GM18870 (cell line): Measurements from ENCODE around the gene SLC16A2.
"Not testable (repeated sequence)": the region's sequence is repeated elsewhere in the genome, so short reads cannot be mapped to it uniquely, and the experiment has no call there.

Experiments used
- ATAC-seq: cut with Tn5 transposase; IDR thresholded peaks from one replicate; pipeline ENCODE4 v1.9.1; 2021; ENCODE audit warnings: moderate library complexity; ENCODE audit not compliant: unreplicated experiment

The SLC16A2 gene

DNA sequence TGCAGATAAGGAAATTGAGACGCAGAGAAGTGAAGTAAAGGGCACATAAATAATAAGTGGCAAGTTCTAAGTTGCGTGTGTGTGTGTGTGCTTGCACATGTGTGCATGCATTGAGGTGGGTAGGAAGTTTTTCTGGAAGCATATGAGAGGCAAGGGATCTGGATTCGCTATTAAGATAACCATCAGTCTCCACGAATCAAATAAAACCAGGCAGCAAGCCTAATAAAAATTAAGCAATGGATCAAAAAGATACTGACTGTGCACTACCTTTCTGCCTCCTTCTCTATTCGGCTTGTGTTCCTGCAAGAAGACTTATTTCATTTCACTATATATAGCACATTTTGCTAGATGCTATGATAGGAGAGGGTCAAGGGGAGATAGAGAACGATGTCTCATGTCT is 23.8 kb downstream of the SLC16A2 start:
- no peak for ATAC-seq

DNA sequence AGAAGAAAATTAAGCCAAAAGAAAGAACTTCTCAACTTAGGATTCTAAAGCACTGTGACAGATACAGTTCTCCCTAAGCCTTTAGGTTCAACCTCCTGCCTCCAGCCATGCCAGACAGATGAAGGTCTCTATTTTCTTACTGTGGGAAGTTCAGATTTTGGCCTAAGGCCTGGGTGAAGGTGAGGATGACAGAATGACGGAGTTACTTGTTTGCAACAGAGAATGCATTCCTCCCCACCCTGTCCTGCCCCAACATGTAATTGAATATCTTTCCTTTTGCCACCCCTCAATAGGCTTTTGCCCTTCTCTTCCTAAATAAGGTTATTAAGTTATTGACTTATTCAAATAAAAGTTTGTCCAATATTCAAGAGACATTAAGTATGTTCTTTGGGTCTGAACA is 25.6 kb downstream of the SLC16A2 start:
- no peak for ATAC-seq

DNA sequence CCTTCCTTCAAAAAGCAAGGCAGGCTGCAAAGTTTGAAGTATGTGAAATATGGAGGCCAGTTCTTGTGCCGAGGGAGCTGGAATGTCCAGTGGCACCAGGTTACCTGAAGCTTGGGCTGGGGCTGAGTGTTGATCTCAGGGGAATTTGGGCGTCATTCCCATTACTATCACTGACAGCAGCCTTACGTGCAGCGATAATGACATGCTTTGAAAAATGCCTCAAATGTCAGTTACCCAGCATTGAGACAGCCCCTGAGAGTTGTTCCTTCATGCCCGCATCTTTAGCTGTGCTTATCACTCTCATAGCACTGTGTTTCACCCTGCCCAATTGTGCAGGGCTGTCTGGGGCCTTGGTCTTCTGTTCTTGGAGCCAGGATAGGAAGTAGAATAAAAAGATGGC is 27.4 kb downstream of the SLC16A2 start:
- no peak for ATAC-seq

DNA sequence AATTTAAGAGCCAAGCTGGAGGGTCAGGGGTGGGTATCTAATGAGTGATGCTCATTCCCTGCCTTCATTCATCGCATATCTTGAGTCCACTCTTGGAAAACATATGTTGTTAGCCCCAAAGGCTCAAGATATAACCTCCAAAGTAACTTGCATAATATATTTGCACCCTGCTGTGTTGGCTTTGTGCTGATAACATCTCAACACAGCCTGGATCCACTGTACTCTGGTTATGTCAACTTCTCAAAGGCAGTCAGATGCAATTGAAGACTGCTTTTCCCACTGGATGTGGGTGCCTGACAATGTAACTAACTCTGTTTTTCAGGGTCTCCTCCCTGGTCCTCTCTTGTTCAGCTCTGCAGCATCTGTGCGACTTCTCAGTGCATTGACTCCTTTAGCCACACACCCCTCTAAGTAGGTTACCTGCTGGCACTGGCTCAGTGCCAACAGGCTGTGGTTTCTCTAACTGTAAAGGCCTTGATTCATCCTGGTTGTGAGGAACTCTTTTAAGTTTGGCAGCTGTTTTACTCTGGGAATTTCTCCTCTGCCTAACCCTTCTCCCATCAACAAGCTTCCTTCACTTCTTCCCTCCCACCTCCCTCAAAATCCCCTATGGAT is 28.1 kb downstream of the SLC16A2 start:
- ATAC-seq: no peak

DNA sequence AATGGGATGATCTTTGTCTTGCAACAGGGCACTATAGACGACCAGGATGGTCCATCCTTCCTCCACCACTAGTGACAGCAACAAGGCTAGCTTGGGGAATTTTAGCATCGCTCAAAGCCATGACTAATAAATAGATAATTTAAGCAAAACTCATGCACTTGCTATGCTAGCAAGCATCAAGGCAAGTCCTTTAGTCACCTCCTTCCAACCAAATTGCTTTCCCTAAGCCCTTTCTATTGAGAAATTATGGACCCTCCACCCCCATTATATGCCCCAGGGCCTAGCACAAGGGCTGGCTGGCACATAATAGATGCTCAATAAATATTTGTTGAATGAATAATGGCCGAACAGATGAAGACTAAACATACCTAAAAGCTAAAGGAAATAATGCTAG is 28.6 kb downstream of the SLC16A2 start:
- ATAC-seq: no peak

DNA sequence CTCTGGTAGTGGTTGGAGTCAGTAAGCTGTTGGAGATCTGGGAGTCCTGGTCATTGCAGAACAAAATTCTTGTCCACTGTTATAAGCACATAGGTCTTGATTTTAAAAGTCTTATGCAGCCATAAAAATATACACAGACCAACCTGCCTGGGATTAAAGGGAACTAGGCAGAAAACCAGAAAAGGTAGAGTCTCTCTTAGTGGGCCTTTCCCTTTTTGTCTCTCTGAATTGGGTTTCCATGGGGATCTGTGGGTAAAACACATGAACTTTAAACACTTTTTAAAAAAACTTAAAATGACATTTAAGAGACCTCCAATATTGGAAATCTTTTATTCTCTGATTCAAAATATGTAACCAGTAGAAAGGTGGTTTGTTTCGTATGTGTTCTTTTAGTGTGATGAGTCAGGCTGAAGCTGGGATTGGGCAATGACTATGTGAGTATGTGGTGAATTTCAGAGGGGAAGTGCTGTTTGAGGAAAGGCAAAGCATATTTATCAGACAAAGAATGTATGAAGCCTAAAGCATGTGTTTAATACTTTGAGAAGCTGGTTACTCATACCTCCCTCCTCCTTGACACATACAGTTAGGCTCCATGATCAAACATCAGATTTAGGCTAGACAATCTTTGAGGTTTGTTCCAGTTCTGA is 29.6 kb downstream of the SLC16A2 start:
- ATAC-seq: no peak

DNA sequence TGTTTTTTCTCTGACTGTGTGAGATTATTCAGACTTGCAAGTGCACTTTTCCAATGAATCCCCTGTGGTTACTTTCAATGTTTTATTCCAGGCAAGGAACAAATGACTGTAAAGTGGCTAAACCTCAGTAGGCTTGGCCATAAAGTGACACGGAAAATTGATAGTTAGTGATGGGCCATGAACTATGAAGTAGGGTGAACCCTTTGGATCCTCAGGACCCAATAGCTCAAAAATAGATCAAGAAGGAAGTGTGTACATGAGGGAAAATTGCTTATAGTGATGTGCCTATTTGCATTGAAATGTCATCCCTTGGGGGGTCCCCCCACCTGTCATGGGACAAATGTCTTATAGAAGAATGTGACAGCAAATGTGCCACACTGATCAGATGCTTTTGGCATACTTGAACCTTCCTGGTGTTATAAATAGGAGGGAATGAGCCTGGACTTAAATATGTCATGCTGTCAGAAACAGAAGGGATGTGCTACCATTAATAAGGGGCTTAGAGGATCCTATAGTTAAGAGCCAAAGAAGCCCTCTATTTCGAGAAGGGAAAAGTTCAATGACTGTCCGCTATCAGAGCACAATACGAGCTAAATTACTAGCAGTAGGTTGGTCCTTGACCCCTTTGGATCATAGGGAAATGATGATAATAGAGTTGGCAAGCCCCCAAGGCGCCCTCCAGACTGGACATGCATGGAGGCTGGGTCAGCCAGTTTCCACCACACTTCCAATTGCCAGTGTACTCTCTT is 30.3 kb downstream of the SLC16A2 start:
- no peak for ATAC-seq

DNA sequence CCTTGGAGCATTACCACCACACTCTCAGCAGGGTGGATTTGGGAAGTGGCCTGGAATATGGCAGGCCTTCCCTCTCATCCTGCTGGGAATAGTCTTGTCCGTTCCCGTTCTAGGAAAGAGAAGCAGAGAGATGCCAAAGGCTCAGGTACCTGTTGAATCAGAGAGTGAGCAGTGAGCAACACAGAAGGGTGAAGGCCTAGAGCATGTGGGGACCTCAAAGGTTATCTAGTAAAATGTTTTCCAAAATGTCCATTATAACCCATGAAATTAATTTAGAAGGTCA is 30.8 kb downstream of the SLC16A2 start:
- ATAC-seq: no peak

DNA sequence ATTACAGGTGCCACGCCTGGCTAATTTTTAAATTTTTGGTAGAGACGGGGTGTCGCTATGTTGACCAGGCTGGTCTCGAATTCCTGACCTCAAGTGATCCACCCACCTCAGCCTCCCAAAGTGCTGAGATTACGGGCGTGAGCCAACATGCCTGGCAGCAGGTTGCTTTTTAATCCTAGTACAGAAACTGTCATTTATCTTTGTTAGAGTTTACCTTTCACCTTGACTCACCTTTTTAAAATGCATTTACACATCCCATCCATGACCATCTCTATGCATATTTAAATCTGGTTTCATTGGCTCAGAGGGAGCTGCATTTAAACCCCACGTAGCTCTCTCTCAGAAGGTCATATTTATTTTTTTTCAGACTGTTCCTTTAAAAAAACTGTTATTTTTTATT is 31.9 kb downstream of the SLC16A2 start:
- no peak for ATAC-seq

DNA sequence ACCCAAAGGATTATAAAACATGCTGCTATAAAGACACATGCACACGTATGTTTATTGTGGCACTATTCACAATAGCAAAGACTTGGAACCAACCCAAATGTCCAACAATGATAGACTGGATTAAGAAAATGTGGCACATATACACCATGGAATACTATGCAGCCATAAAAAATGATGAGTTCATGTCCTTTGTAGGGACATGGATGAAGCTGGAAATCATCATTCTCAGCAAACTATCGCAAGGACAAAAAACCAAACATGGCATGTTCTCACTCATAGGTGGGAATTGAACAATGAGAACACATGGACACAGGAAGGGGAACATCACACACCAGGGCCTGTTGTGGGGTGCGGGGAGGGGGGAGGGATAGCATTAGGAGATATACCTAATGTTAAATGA is 32.9 kb downstream of the SLC16A2 start:
- ATAC-seq: not testable (repeated sequence)

DNA sequence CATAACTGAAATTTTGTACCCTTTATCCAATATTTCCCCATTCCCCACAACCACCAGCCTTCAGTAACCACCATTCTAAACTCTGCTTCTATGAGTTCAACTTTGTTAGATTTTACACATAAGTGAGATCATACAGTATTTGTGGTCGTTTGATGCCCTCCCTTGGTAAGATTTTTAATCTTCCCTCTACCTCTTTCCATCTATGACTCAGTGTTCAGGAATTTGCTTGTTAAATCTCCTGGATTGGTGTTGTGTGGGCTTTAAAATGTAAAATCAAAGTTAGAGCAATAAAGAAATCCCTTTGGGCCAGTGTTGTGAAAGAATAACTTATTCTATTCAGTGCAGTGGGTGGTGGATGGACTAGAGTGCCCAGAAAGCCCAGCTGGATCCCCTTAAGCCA is 37.4 kb downstream of the SLC16A2 start:
- no peak for ATAC-seq

DNA sequence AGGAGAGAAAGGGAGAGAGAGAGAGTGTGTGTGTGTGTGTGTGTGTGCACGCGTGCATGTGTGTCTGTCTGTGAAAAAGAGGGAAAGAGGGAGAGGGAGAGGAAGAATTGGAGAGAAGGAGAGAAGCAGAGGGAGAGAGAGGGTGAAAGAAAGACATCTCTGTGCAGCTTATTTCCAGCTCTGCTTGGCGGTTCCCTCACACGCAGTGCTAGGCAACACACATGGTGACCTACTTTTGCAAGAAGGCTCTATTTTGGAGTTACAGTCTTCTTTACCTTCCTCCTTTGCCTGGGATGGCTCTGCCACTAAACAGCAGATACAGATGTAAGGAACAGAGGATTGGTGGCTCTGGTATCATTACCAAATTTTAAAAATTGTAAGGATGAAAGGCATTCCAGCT is 40.1 kb downstream of the SLC16A2 start:
- ATAC-seq: no peak

DNA sequence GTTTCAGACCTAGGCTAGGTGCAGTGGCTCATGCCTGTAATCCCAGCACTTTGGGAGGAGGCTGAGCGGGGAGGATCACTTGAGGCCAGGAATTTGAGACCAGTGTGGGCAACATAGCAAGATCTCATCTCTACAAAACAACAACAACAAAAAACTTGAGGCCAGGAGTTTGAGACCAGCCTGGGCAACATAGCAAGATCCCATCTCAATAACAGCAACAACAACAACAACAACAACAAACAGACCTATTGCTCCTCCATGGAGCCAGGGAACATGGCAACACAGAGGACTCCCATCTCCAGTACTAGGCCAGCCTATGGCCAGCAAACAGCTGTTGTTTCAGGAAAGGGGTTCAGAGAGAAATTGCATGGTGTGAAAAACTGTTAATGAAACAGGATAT is 43.4 kb downstream of the SLC16A2 start:
- ATAC-seq: no peak

DNA sequence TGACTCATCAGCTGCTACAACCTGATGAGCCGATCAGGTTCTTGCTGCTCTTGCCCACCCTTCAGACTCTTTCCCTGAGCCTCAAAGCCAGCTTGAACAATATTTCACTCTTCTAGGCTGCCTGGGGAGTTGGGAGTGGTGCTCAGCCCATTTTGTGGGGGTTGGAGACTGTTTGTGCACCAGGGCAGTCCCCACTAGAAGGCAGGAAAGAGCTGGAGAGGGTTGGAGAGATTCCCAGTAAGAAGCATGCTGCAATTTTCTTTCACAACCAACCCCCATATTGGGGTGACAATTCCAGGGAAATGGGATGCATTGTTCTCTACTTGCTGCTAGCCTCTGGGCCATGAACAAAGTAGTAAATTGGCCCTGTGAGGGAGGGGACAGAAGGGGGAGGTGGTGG is 44.1 kb downstream of the SLC16A2 start:
- no peak for ATAC-seq

DNA sequence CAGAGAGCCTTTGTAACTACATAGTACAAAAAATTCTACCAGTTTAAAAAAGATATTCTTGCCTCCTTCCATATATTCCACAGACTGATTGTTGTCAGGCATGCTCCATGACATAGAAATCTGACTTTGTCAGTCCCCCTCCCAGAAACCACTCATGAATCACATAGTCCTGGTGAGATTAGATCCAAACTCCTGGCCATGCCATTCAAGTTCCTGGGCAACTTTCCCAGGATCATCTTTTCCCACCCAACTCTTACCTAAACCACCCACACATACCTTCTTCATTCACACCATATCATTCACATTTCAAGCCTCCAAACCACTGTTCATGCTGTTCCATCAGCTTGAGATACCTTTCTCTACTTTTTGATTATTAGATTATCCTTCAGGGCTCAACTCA is 46.4 kb downstream of the SLC16A2 start:
- ATAC-seq: no peak

DNA sequence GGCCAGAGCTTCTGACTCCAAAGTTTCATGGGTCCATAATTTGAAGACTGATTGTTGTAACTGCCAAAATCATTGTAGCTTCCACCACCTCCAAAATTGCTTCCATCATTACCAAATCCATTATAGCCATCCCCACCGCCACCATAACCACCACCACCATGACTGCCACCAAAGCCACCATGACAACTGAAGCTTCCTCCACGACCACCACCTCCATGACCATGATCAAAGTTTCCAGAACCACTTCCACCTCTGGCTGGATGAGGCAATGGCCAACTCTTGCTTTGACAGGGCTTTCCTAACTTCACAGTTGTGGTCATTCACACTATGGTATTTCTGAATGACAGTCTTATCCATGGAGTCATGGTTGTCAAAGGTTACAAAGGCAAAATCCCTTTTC is 51.8 kb downstream of the SLC16A2 start:
- not testable (repeated sequence) for ATAC-seq

DNA sequence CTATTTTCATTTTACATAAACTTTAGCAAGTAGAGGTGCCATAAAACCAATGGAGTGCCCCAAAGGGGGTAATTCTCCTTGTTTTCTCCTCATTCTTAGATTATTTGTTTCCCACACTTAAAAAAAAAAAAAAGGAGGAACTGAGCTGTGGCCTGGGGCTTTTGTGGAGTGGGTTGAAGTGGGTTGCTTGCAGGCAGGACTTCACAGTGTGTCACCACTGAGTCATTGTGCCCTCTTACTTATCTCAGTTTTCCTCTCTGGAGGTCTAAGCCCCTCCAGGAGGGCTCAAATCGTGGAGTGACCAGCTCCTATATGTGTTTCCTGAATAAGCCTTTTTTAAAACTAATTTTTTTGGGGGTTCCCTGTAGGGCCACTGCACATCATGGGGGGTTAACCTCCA is 69.0 kb downstream of the SLC16A2 start:
- ATAC-seq: no peak

DNA sequence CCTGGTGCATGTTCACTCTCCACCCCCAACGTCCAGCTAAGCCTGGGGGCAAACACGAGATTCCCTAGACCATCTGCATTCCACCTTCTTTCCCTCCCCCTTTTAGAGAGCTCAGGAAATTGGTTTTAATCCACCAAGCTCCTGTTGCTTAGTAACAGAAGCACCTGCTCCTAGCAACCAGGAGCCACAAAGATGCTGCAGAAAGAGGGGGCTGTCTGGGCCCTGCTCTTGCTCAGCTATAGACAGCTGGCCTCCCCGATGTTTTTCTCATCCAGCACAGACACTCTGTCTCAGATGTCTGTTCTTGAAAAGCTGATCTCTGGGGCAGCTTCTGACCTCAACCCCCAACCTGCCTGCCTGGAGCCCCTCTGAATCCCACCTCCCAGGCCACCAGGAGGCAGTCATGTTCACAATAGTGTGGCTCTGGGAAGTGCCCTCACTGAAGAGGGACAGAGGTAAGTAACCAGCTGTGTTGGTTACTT is 71.5 kb downstream of the SLC16A2 start:
- ATAC-seq: no peak

DNA sequence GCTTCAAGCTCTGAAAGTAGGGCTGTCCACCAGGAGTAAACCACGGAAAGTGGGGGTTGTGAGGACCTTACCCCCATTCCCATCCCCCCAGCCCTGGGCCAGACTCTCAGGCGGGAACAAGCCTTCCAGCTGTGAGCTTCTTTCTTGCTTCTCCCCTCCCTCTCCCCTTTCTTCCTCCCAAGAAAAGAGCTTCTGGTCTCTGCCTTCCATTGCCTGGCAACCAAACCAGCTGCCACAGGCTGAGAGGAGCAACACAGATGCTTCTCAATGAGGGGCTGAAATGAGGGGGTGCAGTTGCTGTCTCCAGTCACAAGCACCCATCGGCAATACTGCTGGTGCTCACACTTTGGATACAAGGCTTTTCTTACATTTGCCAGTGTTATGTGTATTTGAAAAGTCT is 72.5 kb downstream of the SLC16A2 start:
- ATAC-seq: no peak

DNA sequence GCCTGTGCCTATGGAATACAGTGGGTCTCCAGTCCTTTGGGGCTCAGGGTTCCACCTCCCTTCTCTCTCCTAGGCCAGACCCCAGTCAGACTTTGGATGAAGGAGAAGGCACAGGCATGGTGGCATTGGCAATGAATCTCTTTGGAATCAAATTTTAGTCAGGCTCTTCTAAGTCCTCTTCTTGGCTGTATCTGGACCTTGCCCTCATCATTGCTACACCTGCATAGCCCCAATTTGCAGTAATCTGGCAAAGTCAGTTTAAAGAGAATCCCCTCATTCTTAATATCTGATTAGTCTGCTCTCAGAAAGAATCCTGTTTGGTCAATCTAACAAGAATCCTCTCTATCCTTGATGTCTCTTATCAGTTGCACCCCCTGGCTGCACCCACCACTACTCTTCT is 77.6 kb downstream of the SLC16A2 start:
- ATAC-seq: no peak

DNA sequence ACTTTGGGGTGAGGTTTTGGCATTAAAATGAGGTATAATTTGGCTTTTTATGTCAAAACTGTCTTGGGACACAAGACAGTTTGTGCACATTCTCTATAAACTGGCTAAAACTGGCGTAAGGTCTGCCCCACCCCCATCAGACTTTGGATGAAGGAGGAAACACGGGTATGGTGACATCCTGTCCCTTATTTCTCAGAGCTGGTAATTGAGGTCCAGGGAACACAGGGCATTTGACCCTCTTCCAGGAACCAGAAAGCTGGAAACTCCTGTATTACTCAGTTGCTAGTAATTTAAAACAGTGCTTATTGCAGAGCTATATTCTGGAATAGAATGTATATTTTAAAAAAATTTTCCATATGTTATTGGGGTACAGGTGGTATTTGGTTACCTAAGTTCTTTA is 78.8 kb downstream of the SLC16A2 start:
- no peak for ATAC-seq

DNA sequence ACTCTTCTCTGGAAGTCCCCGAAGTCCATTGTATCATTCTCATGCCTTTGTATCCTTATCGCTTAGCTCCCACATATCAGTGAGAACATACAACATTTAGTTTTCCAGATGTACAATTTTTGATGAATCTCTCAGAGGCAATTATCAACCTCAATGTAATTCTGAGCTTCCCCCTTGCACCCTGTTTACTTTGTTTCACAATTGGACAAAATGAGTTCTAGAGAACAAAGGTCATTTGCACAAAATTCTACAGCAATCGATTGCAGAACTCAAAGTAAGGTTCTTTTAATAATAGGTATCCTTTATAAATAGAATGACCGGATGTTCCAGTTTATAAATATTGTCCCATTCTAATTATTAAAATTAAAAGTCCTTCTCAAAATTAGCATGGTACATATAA is 79.3 kb downstream of the SLC16A2 start:
- ATAC-seq: no peak

DNA sequence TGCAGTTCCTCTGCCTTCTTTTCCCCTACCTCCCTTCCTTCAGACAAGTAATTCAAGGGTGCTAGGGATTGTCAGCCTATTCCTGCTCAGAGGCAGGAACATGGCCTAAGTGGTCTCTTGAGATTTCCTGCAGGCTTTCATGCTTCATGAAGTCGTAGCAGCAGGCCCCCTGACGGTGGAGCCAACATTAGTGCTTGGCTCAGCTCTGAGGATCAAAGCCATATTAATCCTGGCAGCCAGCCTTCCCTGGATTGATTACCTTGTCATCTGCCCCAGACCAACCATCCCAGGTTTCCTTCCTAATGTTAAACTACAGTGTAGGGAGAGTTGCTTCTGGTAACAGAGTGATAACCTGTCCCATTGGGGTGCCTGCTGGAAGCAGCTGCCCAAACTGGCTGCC is 84.1 kb downstream of the SLC16A2 start:
- ATAC-seq: no peak
